Left hindlimb (tissue), 1 donor: ENCODE results near the gene HLA-DOA.

Experiments
- DNase-seq: peaks from one replicate; pipeline ENCODE4 v3.0.0-alpha.2; 2018

HLA-DOA gene

GRCh38 chr6:33008944-33009861, at the start of gene HLA-DOA:
TSS of gene HLA-DOA (minus strand) at chr6:33009591.
- DNase-seq = no peak

- no peak for DNase-seq
Observed at GRCh38 chr6:33057222-33058150, 48.1 kb upstream of the HLA-DOA start.

GRCh38 chr6:33053230-33053629, 43.8 kb upstream of the HLA-DOA start:
- DNase-seq = no peak

- DNase-seq = no peak
Observed at GRCh38 chr6:33052627-33053026, 43.2 kb upstream of the HLA-DOA start.

- no peak for DNase-seq
Observed at GRCh38 chr6:33050014-33050810, 40.8 kb upstream of the HLA-DOA start.

- DNase-seq = no peak
Observed at GRCh38 chr6:33049323-33050013, 40.1 kb upstream of the HLA-DOA start.

- no peak for DNase-seq
Observed at GRCh38 chr6:33040157-33040556, 30.8 kb upstream of the HLA-DOA start.

- DNase-seq = no peak
Observed at GRCh38 chr6:33036535-33036934, 27.1 kb upstream of the HLA-DOA start.

GRCh38 chr6:33034554-33034953, 25.2 kb upstream of the HLA-DOA start:
- DNase-seq = no peak

GRCh38 chr6:33030245-33030644, 20.9 kb upstream of the HLA-DOA start:
- no peak for DNase-seq

- no peak for DNase-seq
Observed at GRCh38 chr6:33029328-33030184, 20.2 kb upstream of the HLA-DOA start.

- no peak for DNase-seq
Observed at GRCh38 chr6:33028220-33028849, 18.9 kb upstream of the HLA-DOA start.

GRCh38 chr6:33024521-33024920, 15.1 kb upstream of the HLA-DOA start:
- DNase-seq = no peak

- DNase-seq = no peak
Observed at GRCh38 chr6:33023536-33023935, 14.1 kb upstream of the HLA-DOA start.

- no peak for DNase-seq
Observed at GRCh38 chr6:33021917-33022316, 12.5 kb upstream of the HLA-DOA start.

- no peak for DNase-seq
Observed at GRCh38 chr6:33019372-33019771, 10.0 kb upstream of the HLA-DOA start.

- no peak for DNase-seq
Observed at GRCh38 chr6:33018904-33019303, 9.5 kb upstream of the HLA-DOA start.

GRCh38 chr6:33018418-33018817, 9.0 kb upstream of the HLA-DOA start:
- no peak for DNase-seq

GRCh38 chr6:33017694-33018353, 8.4 kb upstream of the HLA-DOA start:
- DNase-seq = no peak

GRCh38 chr6:33017018-33017417, 7.6 kb upstream of the HLA-DOA start:
- no peak for DNase-seq
